GM12878 (cell line): ENCODE results near the gene DLG2. TPM values are rescaled to one million over a fixed set of nuclear protein-coding genes. Genes with fewer than 3 reads are reported as not detected.

Experiments used
- ATAC-seq: fragments of 200-7000 bp; cut with Tn5 transposase; 3 replicates; pipeline ENCODE4 v1.9.1; 2020; ENCODE audit warnings: mild to moderate bottlenecking, moderate library complexity
- BruUV-seq: library from RNA; stranded (reverse); fragments of 400-500 nt; replicated peaks from 2 replicates; lab custom pipeline; 2021; lab: Mats Ljungman, UMichigan
- CTCF ChIA-PET: fragments of 300-600 bp; sonication (Branson Sonifier 250); formaldehyde crosslinking; extraction: SDS; loops from one replicate; lab custom pipeline; 2021; ENCODE audit warnings: inconsistent platforms; lab: Yijun Ruan, JAX
- POLR2A ChIA-PET: fragments of 350-600 bp; formaldehyde crosslinking; extraction: SDS; loops from one replicate; lab custom pipeline; 2021; ENCODE audit warnings: inconsistent platforms; lab: Charles Lee
- RAD21 ChIA-PET: fragments of 300-600 bp; sonication (Branson Sonifier 250); formaldehyde crosslinking; loops from one replicate; lab custom pipeline; 2023; ENCODE audit warnings: antibody characterized with exemption; ENCODE audit not compliant: unreplicated experiment; lab: Charles Lee
- SMC1A ChIA-PET: fragments of 300-600 bp; sonication (Branson Sonifier 250); formaldehyde crosslinking; loops from one replicate; lab custom pipeline; 2023; ENCODE audit not compliant: unreplicated experiment, uncharacterized antibody; lab: Charles Lee
- DNase-seq: peaks from one replicate; pipeline ENCODE4 v3.0.0-alpha.2; 2011; ENCODE audit warnings: low read depth, low spot score
- FAIRE-seq: peaks from 3 replicates; lab custom pipeline; 2011; peaks lifted over from hg19 to GRCh38; lab: Jason Lieb, UNC
- H2AFZ ChIP-seq: 2 replicates; pipeline ENCODE4 v1.6.0; 2011; ENCODE audit warnings: low read depth, low read length, control low read depth; ENCODE audit not compliant: control insufficient read depth
- H3K27ac ChIP-seq: 2 replicates; pipeline ENCODE4 v1.5.1; 2011; ENCODE audit warnings: control low read depth; ENCODE audit not compliant: control insufficient read depth, insufficient read depth
- H3K27me3 ChIP-seq, 2 experiments: replicated peaks in 1 of 2; 2 replicates each; pipeline versions ENCODE4 v1.6.0 to v1.6.1; 2011; ENCODE audit warnings: low read length in 1 of 2; ENCODE audit not compliant: control insufficient read depth in 2 of 2, insufficient read depth in 2 of 2
- H3K36me3 ChIP-seq, 2 experiments: 2 replicates each; pipeline ENCODE4 v1.5.1; 2011; ENCODE audit warnings: low read length in 1 of 2; ENCODE audit not compliant: control insufficient read depth in 2 of 2, insufficient read depth in 2 of 2
- H3K4me1 ChIP-seq: 2 replicates; pipeline ENCODE4 v1.6.1; 2011; ENCODE audit warnings: mild to moderate bottlenecking, low read length, moderate library complexity, mixed read lengths; ENCODE audit not compliant: control insufficient read depth, insufficient read depth
- H3K4me2 ChIP-seq: 2 replicates; pipeline ENCODE4 v1.6.0; 2011; ENCODE audit warnings: control low read depth; ENCODE audit not compliant: control insufficient read depth, insufficient read depth
- H3K4me3 ChIP-seq: fragments of 200-600 bp; sonication (generic); 2 replicates; pipeline ENCODE4 v1.5.1; 2016
- H3K79me2 ChIP-seq: 2 replicates; pipeline ENCODE4 v1.6.0; 2011; ENCODE audit warnings: low read length; ENCODE audit not compliant: control insufficient read depth, insufficient read depth
- H3K9ac ChIP-seq: 2 replicates; pipeline ENCODE4 v1.8.0; 2011; ENCODE audit warnings: low read length, control low read depth, mixed read lengths; ENCODE audit not compliant: control insufficient read depth, insufficient read depth
- H3K9me3 ChIP-seq: replicated peaks from 3 replicates; pipeline ENCODE4 v1.5.1; 2011; ENCODE audit warnings: mild to moderate bottlenecking, low read length; ENCODE audit not compliant: control insufficient read depth, insufficient read depth
- H4K20me1 ChIP-seq: 2 replicates; pipeline ENCODE4 v1.6.0; 2011; ENCODE audit not compliant: control insufficient read depth, insufficient read depth
- CHD2 ChIP-seq: IDR thresholded peaks from 2 replicates; pipeline ENCODE4 v1.6.1; 2011; ENCODE audit warnings: low read depth, low read length, improper control_type of control experiment, borderline replicate concordance
- CREB1 ChIP-seq: IDR thresholded peaks from 2 replicates; pipeline ENCODE4 v1.6.1; 2012; ENCODE audit warnings: low read depth, mild to moderate bottlenecking, inconsistent platforms
- CUX1 ChIP-seq: IDR thresholded peaks from 2 replicates; pipeline ENCODE4 v1.6.1; 2012; ENCODE audit warnings: improper control_type of control experiment, low read depth, low read length; ENCODE audit not compliant: insufficient replicate concordance
- GATAD2B ChIP-seq: fragments of 450-650 bp; conservative IDR thresholded peaks from 2 replicates; pipeline ENCODE4 v1.6.1; 2017; ENCODE audit warnings: low read depth, mild to moderate bottlenecking, moderate library complexity
- HCFC1 ChIP-seq: fragments of 150-350 bp; IDR thresholded peaks from 2 replicates; pipeline ENCODE4 v1.6.1; 2014; ENCODE audit warnings: low read length
- KAT2A ChIP-seq: conservative IDR thresholded peaks from 2 replicates; pipeline ENCODE4 v1.6.1; 2011; ENCODE audit warnings: low read depth, low read length; ENCODE audit not compliant: control insufficient read depth
- KLF5 ChIP-seq: fragments of 450-650 bp; IDR thresholded peaks from 2 replicates; pipeline ENCODE4 v1.6.1; 2014; ENCODE audit warnings: mild to moderate bottlenecking; ENCODE audit not compliant: partially characterized antibody
- MEF2A ChIP-seq: IDR thresholded peaks from 2 replicates; pipeline ENCODE4 v1.6.1; 2011; ENCODE audit warnings: low read depth, mild to moderate bottlenecking, low read length, moderate library complexity; ENCODE audit not compliant: insufficient read depth
- PAX5 ChIP-seq: IDR thresholded peaks from 2 replicates; pipeline ENCODE4 v1.6.1; 2011; ENCODE audit warnings: low read depth, low read length, borderline replicate concordance
- RELB ChIP-seq: fragments of 450-650 bp; IDR thresholded peaks from 2 replicates; pipeline ENCODE4 v1.6.1; 2017; ENCODE audit warnings: low read depth, mild to moderate bottlenecking, moderate library complexity
- SMAD5 ChIP-seq: IDR thresholded peaks from 2 replicates; pipeline ENCODE4 v1.6.1; 2016; ENCODE audit warnings: antibody characterized with exemption, low read depth
- WRNIP1 ChIP-seq: IDR thresholded peaks from 2 replicates; pipeline ENCODE4 v1.6.1; 2011; ENCODE audit warnings: low read depth, low read length, improper control_type of control experiment, borderline replicate concordance
- ZNF384 ChIP-seq: IDR thresholded peaks from 2 replicates; pipeline ENCODE4 v1.6.1; 2012; ENCODE audit warnings: low read depth, mild to moderate bottlenecking, low read length, improper control_type of control experiment, borderline replicate concordance
- ZNF622 ChIP-seq: fragments of 450-650 bp; IDR thresholded peaks from 2 replicates; pipeline ENCODE4 v1.6.1; 2017; ENCODE audit warnings: mild to moderate bottlenecking, inconsistent platforms
- ZNF687 ChIP-seq: fragments of 450-650 bp; IDR thresholded peaks from 2 replicates; pipeline ENCODE4 v1.6.1; 2017; ENCODE audit warnings: mild to moderate bottlenecking, moderate library complexity
- WGBS: methylation state at CpG from one replicate; pipeline ENCODE4 v1.1.6; 2016; ENCODE audit warnings: low lambda C conversion rate; ENCODE audit not compliant: insufficient replicate concordance, insufficient coverage; ENCODE audit errors: missing lambda C conversion rate; 5-methylcytosine and 5-hydroxymethylcytosine counted together
- in situ Hi-C: fragments of 300-500 bp; cut with MboI; formaldehyde crosslinking; loops from 9 replicates; pipeline ENCODE4 v1.14.3; 2018; ENCODE audit warnings: mixed read lengths
- intact Hi-C: fragments of 100-400 bp; cut with micrococcal nuclease; formaldehyde crosslinking; loops from one replicate; pipeline ENCODE4 v1.14.2; 2022; ENCODE audit not compliant: unreplicated experiment
- polyA plus RNA-seq, 11 experiments: library from polyadenylated mRNA; depleted of rRNA in 4 of 11; unstranded in 6 of 11; stranded (reverse) in 5 of 11; fragments of >200 nt; fragmentation: Nextera tagmentation in 4 of 11; fragmentation: Illumina TruSeq in 1 of 11; extraction: Ambion mirVana in 4 of 11; extraction: Trizol in 1 of 11; gene quantifications; 1 replicate in 1 of 11; 2 replicates in 10 of 11; pipeline versions ENCODE4 v1.2.1 to v1.2.3, GENCODE V29; 2011 to 2016; ENCODE audit warnings: inconsistent platforms in 2 of 11, missing spikeins in 2 of 11, low read depth in 1 of 11
- total RNA-seq, 4 experiments: library from RNA; depleted of rRNA in 3 of 4; stranded (reverse); fragments of >200 nt in 3 of 4; fragmentation: Illumina TruSeq in 1 of 4; extraction: Trizol in 1 of 4; gene quantifications; 2 replicates each; pipeline versions ENCODE4 v1.2.1 to v1.2.3, GENCODE V29; 2013 to 2021

The DLG2 gene
- total and polyA plus RNA-seq, 10 of the 15 experiments (the other 5 are each of a cell fraction or from before 2014, with no cell fraction given): 0.09 to 0.98 (median 0.35) TPM

- no peaks in the 10 kb centered on the region for H3K36me3 ChIP-seq
- no peak overlapping the region for H3K9ac ChIP-seq
- in situ Hi-C loops: no loop called here
- no peaks in the 10 kb centered on the region for H4K20me1 ChIP-seq
- BruUV-seq: no TSS peak
- H3K27ac ChIP-seq: no peak overlapping the region
- intact Hi-C loops: no loop called here
- FAIRE-seq (no peak), DNase-seq (no peak), ATAC-seq (no peak)
- SMC1A ChIA-PET: no interaction called here
- H3K4me2 ChIP-seq: no peak overlapping the region
- H2AFZ ChIP-seq: no peak overlapping the region
- H3K79me2 ChIP-seq: no peaks in the 10 kb centered on the region
- WGBS: 50% methylated on average over 1 of the region's 1 CpG
- RAD21 ChIA-PET: no interaction called here
- H3K4me3 ChIP-seq: no peak overlapping the region
- no peaks in the 10 kb centered on the region for H3K9me3 ChIP-seq
- H3K27me3 ChIP-seq: no peaks in the 10 kb centered on the region
- CTCF ChIA-PET: no interaction called here
- no peaks in the 10 kb centered on the region for H3K4me1 ChIP-seq
- POLR2A ChIA-PET: no interaction called here
- no peak for TF ChIP-seq WRNIP1
- no peak for TF ChIP-seq KAT2A
- no peak for TF ChIP-seq KLF5
- TF ChIP-seq GATAD2B: no peak
- TF ChIP-seq CHD2: no peak
- no peak for TF ChIP-seq ZNF687
- TF ChIP-seq CUX1: no peak
- no peak for TF ChIP-seq RELB
- no peak for TF ChIP-seq HCFC1
- TF ChIP-seq SMAD5: no peak
- TF ChIP-seq ZNF384: no peak
- no peak for TF ChIP-seq ZNF622
- TF ChIP-seq MEF2A: no peak
- no peak for TF ChIP-seq PAX5
- TF ChIP-seq CREB1: no peak
These were observed 1934.5 kb downstream of the DLG2 start for GRCh38 chr11:83692675-83693074.
